GM19240 (cell line): ENCODE data around the gene IFT122.
"Not testable (repeated sequence)": the region's sequence is repeated elsewhere in the genome, so short reads cannot be mapped to it uniquely, and the experiment has no call there.

Experiments
- DNase-seq: peaks from one replicate; pipeline ENCODE4 v3.0.0; 2011; ENCODE audit warnings: low spot score; ENCODE audit not compliant: insufficient read length

IFT122 gene

GRCh38 chr3:129469026-129469425, 29.0 kb downstream of the IFT122 start:
- no peak for DNase-seq

- DNase-seq: no peak
Observed at GRCh38 chr3:129470861-129471260, 30.8 kb downstream of the IFT122 start.

- no peak for DNase-seq
Observed at GRCh38 chr3:129473067-129473768, 33.2 kb downstream of the IFT122 start.

DNA sequence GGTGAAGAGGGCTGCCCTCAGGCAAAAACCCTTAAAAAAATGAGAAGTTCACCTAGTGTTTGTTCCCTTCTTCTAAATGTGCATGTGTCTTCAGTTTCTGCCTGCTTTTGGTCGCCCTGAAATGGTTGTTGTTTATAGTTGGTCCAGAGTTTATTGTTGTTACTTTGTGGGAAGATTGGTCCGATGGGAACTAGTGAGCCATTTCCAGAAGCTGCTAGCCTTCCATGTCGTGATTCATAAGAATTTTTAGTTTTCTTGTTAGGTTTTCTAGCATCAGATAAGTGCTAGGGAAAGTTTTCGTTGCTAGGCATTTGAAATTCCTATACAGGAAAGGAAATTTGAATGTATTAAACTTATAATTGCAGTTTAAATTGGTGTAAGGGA, 33.7 kb downstream of the IFT122 start:
- no peak for DNase-seq

DNA sequence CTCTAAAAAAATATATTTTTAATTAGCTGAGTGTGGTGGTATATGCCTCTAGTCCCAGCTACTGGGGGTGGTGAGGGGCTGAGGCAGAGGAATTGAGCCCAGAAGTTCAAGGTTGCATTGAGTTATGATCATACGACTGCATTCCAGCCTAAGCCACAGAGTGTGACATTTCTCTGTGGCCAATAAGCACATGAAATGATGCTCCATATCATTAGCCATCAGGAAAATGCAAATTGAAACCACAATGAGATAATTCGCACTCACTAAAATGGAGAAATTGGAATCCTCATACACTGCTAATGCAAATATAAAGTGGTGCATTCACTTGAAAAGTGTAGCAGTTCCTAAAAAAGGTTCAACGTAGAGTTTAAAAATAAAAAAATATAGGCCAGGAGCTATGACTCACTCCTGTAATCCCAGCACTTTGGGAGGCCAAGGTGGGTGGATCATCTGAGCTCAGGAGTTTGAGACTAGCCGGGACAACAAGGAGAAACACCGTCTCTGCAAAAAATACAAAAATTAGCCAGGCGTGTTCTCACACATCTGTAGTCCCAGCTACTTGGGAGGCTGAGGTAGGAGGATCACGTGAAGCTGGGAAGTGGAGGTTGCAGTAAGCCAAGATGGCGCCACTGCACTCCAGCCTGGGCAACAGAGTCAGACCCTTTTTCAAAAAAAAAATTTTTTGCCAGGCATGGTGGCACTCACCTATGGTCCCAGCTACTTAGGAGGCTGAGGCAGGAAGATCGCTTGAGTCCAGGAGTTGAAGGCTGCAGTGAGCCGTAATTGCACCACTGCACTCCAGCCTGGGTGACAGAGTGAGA, 35.2 kb downstream of the IFT122 start:
- no peak for DNase-seq

GRCh38 chr3:129475863-129476262, 35.8 kb downstream of the IFT122 start:
- no peak for DNase-seq

- DNase-seq: no peak
Observed at GRCh38 chr3:129476586-129476985, 36.6 kb downstream of the IFT122 start.

DNA sequence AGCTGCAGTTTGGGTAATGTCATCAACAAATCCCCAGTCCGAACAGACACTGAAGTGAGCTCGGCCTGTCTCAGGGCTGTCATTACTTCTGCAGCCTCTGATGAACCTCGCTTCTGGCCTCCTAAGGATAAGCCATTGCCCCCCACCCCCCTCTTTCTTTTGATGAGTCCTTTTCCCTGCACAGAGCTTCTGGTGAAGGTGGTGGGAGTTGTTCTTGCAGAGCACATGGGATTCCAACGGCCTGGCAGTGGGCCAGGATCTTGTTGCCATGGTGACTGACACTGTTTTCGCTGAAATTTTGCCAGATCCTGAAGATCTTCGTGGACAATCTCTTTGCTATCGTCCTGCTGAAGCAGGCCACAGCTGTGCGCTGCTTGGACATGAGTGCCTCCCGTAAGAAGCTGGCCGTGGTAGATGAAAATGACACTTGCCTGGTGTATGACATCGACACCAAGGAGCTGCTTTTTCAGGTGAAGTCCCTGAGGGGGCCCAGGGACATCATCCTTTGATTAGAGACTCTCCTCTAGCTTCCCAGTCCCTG, 41.3 kb downstream of the IFT122 start:
- not testable (repeated sequence) for DNase-seq

- no peak for DNase-seq
Observed at GRCh38 chr3:129481766-129482332, 41.8 kb downstream of the IFT122 start.

GRCh38 chr3:129482721-129483120, 42.7 kb downstream of the IFT122 start:
- DNase-seq: no peak

- no peak for DNase-seq
Observed at GRCh38 chr3:129483870-129484269, 43.8 kb downstream of the IFT122 start.

GRCh38 chr3:129485146-129485545, 45.1 kb downstream of the IFT122 start:
- DNase-seq: not testable (repeated sequence)

GRCh38 chr3:129485721-129486663, 46.0 kb downstream of the IFT122 start:
- DNase-seq: no peak

GRCh38 chr3:129486664-129487035, 46.6 kb downstream of the IFT122 start:
- DNase-seq: no peak

DNA sequence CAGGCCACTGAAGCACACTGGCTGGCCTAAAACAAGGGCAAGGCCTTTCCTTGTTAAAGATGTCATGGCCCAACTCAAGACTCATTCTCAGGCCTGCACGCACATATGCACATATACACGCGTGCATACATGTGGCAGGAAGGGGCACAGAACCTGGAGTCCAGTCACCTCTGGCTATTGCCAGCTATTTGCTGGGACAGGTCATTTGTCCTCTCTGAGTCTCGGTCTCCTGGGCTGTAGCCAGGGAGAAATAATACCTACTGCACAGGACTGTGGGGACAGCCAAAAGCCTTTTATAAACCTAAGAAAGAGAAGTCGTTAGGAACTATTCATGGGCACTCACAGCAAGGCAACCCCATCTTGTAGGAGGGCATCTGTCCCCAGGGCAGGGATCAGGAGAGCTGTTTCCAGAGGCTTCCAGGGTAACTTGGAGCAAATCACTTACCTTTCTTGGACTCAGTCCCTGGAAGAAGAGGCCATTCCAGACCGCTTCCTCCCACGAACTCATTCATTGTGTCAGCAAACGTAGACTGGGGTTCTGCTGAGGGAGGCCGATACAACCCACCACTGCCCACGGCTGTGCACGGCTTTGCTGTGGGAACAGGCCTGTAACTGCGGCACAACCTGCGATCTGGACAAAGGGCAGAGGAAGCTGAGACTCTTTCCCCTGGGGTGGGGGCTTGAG, 47.3 kb downstream of the IFT122 start:
- DNase-seq: no peak

- not testable (repeated sequence) for DNase-seq
Observed at GRCh38 chr3:129487868-129488335, 47.9 kb downstream of the IFT122 start.

GRCh38 chr3:129489258-129489657, 49.2 kb downstream of the IFT122 start:
- DNase-seq: not testable (repeated sequence)

GRCh38 chr3:129490273-129490675, 50.2 kb downstream of the IFT122 start:
- DNase-seq: peak; percentile 82

- DNase-seq: not testable (repeated sequence)
Observed at GRCh38 chr3:129491077-129491476, 51.1 kb downstream of the IFT122 start.

DNA sequence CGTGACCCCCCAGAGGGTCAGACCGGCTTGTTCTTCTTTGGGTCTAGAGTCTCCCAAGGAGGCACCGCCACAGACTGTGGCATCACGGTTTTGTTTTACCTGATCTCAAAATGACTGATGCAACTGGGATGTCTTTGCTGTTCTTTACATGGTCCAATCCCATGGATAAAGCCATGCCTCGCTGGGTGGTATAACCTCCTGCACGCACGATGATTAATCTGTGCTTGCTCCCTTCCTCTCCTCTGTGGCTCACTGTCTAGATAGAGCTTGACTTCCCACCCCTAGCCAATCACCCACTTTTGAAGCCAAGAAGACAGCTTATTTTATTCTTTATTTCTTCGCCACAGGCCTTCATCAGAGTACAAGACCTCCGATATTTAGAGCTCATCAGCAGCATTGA, 51.8 kb downstream of the IFT122 start:
- DNase-seq: no peak
